Measurements from ENCODE around the gene DHRS1.
A peak's percentile ranks its signal among the peaks of the same experiment; 100 is the strongest.

The DHRS1 gene

DNA sequence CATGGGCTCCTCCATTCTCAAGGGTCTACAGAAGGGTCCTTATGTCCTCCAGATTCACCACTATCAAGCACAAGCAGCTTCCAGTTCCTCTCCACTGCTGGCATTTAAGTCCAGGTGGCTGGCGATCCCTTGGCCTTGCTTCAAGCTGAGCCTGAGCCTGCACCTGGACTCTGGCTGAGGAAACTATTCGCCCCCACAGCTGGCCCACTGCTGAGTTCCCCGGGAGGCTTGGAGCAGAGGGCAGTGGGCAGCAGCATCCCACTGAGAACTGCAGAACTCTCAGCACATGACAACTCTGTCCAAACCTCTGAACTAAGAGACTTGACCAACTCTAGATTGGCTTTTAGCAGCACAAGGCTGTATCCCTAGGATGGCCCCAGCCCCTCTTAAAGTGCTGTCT, 16.8 kb downstream of the DHRS1 start:
- DNase-seq (ENCODE audit: low read depth): no peak

DNA sequence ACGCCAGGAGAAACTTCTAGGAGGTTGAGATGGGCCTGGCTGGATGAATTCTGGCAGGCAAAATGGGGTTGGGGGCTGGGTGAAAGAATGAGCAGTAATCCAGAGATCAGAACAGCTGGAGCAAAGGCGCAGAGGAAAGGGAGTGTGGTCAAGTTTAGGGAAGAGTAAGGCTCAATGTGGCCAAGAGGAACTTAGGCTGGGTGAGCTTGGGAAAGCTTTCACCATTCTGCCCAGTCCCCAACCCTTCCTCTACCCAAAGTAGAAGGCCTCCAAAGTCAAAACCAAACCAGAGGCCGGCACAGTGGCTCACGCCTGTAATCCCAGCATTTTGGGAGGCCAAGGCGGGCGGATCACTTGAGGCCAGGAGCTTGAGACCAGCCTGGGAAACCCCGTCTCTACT, 17.9 kb downstream of the DHRS1 start:
- DNase-seq (ENCODE audit: low read depth): no peak

DNA sequence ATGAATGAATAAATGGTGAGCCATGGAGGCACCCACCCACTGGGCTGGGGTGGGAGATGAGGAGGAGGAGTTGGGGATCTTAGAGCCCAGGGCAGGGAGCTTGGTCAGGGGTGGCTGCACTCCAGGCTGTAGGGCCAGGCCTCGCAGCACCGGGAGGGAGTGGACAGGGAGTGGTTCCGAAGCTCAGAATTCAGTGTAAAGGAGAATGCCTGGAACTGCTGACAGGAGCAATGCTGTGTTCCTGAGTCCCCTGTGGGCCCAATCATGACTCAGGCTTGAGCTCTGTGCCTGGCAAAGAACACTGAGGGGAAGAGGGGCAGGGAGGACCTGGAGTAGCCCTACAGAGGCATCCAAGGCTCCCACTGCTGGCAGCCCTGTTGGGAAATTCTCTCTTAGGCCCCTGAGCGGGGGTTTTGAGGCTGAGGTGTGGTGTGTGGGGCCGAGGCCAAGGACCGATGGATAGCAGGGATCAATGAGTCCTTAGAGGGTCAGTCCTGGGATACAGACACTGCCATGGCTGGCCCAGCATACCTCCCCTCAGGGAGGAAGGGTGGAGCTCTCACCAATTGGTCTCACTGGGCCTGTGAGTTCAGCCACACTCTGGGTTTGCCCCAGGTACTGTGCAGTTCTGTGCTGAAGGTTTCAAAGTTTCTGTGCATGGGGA, 18.7 kb downstream of the DHRS1 start:
- no peak for DNase-seq (ENCODE audit: low read depth)

DNA sequence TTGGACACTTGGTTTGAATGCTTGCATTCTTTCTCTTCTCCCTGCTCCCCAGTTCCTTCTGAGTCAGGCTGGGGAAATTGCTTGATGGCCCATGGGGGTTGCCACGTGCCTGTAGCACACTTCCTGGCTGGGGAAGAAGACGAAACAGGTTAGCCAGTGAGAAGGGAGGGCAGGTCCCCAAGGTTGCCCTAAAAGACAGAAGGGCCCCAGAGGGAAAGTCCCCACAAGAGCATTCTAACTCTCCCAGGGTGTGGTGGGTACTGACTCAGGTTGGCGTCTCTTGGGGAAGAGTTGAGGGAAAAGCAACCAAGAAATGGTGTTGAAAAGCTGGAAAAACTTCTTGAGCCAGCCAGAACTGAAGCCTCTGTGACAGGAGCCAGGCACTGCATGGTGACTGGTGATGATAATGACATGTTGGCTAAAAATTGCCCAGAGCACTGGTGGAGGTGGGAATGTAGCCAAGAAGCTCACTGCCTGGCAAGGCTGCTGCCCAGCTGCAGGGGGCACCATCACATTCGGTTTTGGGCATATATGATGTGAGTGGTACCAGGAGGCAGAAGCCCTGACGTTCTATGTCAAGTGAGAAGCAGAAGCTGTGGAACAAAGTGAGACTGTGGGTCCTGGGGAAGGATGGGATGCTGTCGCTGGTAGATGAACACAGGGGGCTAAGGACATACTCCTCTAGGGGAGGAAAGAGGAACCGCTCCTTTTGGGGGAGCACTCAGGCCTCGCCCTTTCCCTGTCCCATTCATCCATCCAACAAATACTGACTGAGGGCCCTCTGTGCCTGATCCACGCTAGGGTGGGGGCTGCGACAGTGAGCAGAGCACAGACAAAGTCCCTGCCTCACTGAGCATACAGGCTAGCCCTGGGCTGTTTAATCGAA, 20.0 kb downstream of the DHRS1 start:
- DNase-seq (ENCODE audit: low read depth): peak; percentile 50

DNA sequence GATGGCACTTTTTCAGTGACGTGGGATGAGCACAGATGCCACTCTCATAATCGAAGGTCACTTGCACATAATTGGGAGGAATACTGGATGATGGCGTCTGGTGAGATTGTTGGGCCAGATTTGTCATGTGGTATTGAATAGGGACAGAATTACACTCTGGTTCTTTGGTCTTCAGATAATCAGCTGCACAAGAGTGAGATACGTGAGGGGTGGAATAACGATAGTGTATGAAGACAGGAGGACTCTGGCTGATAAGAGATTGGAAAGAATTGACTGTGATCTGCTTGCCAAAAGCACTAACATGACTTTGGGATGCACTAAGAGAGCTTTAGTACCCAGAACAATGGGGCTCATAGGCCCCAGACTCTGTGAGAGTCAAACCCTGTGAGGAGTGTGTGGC, 21.2 kb downstream of the DHRS1 start:
- DNase-seq (ENCODE audit: low read depth): no peak

DNA sequence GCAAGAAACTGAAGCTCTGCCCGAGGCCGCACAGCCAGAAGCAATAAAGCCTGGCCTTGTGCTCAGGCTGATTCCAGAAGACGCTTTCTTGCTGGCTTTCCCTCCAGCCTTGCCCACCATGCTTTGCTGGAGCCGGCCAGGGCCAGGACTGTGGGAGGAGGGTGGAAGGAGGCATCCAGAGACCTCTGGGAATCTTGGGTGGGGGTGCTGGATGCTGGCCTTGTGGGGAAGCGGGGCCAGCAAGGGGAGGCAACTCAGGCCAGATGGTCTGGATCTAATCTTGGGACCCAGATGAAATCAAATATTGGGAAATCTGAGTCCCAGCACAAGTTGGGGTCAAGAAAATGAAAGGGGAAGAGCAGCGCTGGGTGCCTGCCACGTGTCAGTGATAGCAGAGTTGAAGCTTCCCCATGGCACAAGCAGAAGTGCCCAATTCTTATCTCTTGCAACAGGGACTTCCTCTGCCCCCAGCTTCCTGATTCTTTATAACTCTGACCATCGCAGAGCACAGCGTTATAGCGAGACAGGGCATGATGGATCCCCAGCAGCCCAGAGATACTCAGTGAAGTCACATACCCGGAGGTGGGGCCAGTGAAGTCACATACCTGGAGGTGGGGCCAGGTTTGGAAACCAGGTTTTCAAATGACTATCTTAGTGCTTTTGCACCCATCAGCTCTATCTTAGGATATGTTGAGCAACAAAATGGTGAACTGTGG, 21.8 kb downstream of the DHRS1 start:
- no peak for DNase-seq (ENCODE audit: low read depth)

DNA sequence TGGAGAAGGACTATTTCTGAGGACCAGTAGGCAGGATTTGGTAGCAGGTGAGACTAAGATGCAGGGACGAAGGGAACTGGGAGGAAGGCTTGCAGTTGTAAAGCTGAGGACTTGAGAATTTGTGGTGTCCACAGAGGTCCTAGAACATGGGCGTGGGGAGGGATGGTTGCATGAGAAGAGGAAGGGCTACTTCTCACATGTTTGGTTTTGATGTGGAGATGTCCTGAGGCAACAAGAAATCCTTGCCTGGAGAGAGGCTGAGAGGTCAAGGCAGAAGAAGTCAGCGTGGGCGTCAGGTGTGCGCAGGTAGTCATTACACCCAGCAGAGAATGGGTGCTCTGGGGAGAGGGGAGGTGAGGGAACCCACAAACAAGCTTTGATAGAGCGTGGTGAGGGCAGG, 22.5 kb downstream of the DHRS1 start:
- no peak for DNase-seq (ENCODE audit: low read depth)

DNA sequence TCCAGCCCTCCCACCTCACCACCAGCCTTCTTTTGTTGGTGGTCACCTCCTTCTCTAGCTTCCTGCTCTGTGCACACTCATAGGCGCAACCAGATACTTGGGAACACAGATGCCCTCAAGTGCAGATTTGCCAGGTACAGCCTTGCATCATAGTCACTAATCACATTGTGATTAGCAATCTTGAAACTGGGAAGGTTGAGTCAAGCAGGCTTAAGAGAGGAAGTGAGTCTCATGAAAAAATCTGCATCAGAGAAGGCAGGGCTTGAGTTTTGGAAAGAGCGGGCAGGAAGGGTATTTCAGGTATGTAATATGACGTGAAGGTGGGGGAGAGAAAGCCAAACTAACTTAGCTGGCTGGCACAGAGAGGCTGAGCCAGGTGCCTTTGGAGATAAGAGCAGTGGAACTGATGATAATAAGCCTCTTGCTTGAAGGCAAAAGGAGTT, 25.5 kb downstream of the DHRS1 start:
- peak; percentile 62 for DNase-seq (ENCODE audit: low read depth)

DNA sequence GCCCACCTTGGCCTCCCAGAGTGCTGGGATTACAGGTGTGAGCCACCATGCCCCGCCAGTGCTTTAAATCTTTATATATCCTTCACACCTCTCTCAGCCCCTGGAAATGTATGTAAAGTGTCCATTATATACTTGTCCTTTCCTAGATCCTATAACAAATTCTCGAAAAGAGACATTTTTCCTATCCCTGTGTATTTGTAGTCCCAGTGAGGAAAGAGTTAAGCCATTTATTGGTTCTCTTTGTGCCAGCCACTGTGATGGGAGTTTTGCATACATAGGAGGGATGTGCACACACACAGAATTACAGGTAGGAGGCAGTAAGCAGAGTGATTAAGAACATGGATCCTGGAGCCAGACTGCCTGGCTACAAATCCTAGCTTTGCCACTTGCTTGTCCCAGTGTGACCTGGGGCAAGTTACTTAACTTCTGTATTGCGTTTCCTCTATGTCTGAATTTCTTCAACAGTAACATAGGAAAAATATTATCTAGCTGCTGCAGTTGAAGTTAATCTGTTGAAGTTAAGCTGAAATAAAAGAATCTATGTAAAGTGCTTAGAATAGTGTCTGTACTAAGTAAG, 26.1 kb downstream of the DHRS1 start:
- DNase-seq (ENCODE audit: low read depth): no peak

DNA sequence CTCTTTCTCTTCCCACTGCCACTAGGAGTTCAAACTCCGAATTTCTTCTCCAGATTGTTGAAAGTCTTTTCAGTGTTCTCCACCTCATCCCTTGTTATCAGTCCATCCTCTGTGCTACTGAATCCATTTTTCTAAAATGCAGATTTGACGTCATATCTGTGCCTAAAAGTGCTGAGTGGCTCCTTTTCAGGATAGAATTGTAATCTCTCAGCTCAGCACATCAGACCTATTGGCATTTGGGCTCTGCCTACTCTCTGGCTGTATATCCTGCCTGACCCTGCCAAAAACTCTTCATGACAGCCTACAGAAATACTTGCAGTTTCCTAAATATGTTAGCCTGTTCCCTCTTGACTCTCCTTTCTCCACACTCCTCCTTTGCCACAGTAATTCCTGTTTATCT, 27.1 kb downstream of the DHRS1 start:
- DNase-seq (ENCODE audit: low read depth): no peak

DNA sequence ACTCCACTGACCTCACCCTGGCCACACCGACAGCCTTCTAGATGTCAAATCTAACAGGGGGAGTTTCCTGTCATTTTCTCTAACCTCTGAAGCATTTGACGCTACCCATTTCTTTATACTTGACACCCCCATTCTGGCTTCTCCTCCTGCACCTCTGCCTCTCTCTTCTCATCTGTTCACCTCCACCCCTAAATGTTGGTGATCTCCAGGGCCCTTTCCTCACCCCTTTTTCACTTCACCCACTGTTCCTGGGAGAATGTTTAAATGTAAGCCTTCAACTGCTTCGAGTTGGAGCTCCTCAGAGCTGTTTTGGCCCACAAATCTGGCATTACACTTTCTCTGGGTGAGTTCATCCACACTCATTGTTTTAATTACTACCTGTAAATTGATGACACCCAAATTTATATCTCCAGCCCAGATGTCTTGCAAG, 27.7 kb downstream of the DHRS1 start:
- no peak for DNase-seq (ENCODE audit: low read depth)

DNA sequence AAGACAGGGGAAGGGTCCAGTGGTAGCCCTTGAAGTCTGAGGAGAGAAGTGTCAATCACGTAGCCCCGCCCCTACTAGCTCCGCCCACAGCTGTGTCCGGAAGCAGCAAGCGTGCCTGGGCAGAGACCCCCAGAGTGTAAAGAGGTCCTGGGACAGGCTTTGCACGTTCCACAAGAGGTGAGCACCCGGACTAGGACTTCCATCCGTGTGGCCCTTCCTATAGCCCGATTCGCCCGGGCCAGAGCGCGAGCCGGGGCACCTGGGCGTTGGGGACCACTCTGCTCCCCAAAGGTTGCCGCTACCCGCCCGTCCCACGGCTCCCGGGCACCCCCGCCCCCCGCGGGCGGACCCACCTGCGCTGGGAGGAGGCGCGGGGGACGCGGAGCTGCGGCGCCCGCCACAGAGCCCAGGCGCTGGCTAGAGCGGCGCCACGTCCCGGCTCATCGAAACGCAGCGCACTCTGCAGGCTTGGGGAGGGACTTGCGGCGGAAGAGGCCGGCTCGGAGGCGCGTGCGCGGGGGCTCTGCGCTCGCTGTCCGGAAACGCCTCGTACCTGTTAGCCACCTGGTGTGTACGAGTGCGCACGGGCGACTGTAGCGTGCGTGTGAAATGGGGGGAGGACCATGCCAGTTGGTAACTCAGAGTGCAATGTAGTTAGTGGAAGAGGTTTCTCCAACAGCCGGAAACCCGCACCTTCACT, 28.3 kb downstream of the DHRS1 start, which contains the start of gene RABGGTA:
Gene RABGGTA, minus strand, starts transcription at position 464 of the 700 bp plus-strand sequence. CDS start 482 bp downstream, outside the sequence.
- DNase-seq (ENCODE audit: low read depth): peak; percentile 89

DNA sequence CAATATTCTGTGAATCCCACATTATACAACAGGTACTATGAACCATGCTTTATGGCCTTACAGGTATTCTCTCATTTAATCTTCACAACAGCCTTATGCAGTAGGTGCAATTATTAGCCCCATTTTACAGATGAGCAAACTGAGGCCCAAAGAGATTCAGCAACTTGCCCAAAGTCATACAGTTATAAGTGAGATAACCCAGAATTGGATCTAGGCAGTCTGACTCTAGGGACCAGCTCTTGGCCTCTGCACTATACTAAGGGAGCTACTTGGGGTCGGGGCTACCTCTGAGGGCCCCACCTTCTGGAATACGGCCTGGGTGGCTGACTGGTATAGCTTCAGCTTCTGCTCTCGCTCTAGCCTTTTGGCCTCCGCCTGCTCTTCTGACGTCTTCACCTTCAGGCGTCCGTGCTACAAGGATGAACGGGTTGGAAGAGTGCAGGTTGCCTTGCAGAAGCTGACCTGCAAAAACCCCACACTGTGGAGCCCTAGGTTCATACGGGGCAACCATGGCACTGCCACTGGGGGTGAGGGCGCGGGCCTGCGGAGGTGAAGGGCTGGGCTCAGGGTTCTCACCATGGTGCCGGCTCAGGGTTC, 28.9 kb downstream of the DHRS1 start:
- DNase-seq (ENCODE audit: low read depth): no peak

DNA sequence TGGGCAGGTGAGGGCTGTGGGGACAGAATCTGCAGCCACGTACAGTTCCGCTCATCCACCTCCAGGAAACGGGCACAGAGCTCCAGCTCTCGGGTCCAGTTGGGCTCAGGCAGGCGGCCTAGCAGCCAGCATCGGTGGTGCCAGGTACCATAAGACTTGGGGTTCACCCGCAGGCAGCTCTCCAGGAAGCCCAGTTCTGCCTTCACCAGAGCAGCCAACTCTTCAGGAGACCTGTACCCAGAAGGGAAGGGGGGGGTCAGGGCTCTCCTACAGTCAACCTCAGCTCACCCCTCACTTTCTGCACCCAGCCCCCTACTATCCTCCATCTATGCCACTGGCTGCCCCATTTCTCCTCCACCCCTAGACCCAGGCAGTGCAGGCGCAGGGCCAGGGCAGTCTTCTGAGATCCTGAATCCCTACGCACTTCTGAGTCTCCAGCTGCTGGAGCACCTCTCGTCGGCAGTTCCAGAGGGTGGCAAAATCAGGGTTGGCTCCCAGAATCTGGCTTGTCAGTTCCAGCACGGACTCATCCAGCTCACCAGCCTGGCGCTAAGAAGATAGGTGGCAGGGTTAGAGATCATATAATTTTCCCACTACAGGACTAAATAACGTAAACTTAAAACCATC, 29.6 kb downstream of the DHRS1 start:
- no peak for DNase-seq (ENCODE audit: low read depth)

DNA sequence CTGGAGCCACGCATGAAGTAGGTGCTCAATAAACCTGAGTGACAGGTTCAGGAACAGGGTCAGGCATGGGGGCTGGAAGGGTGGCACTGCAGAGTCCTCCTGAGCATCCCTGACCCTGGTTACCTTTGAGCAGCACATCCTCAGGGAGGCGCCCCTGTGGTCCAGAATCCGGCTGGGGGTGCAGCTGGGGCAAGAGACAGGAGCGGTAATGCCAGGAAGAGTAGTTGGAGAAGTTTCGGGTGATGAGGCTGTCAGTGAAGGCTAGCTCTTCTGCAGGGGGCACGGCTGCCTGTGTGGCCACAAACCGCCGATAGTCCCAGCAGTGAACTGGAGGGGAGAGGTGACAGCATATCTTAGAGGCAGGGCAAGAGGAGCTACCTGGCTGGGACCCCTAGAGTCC, 30.2 kb downstream of the DHRS1 start:
- DNase-seq (ENCODE audit: low read depth): no peak

DNA sequence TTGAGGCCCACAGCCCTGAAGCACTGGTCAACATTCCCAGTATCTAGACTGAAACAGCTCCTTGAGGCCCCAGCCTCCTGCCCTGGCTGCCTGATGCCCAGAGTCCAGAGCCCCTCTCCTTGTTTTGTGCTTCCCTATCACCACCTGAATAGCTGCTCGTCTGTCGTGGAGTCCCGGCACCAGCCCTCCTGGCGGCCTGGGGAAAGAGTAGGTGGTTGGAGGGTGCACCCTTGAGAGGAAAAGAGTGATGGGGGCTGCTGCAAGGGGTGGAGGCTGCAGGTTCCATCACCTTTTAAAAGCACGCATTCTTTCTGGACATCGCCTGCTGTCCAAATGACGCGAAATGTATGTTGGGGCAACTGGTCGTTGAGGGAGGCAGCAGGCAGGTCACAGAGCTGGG, 31.4 kb downstream of the DHRS1 start:
- no peak for DNase-seq (ENCODE audit: low read depth)

DNA sequence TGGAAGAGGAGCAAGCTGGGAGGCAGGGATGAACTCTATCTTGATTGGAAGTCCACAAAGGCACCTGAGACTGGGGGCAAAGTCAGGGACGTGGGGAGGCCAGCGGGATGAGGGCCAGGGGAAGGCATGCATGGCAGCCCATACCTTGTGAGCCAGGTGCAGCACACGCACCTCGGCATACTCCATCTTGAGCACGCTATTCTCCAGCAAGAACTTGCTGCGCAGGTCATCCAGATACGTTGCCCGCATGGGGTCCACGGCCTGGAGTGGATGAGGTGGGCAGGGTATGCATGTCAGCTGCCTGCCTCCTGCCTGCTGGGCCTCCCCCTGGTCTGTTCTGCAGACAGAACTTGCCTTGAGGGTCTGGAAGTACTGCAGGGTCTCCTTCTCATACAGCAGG, 32.1 kb downstream of the DHRS1 start:
- no peak for DNase-seq (ENCODE audit: low read depth)

DNA sequence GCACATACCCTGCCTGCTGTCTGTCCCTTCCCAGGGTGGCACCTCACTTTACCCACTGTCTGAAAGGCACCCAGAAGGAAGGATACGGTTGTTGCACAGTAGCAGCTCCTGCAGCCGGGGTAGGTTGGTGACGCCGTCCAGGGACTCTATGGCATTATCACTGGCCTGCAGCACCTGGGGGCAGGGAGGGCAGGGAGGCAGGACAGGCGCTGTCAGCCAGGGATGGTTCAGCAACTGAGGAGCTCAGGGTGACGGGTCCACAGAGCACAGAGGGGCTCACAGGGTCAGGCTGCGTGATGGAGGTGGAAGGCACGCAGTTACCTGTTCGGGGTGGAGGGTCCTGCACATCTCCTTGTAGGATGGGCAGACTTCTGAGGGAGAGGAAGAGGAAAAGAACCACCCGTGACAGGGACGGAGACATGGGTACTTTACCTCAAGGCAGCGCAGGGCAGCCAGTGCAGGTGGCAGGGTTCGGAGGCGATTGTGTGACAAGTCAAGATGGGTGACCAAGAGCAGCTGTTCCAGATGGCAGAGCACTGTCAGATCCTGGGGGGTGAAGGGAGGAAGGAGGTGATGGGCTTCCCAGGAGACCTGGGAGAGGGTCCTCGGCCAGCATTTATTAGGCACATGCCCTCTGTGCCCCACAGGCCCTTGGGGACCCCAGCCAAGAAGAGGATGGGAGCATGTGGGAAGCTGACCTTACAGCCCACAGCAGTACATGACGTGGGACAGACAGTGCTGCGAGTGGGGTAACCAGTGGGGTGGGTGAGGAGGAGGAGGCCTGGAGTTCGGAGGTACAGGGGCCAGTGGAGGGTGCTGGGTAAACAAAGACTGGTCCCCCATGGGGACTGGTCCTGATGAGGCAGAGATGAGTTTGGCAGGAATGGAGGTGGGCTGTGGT, 33.0 kb downstream of the DHRS1 start:
- DNase-seq (ENCODE audit: low read depth): no peak

DNA sequence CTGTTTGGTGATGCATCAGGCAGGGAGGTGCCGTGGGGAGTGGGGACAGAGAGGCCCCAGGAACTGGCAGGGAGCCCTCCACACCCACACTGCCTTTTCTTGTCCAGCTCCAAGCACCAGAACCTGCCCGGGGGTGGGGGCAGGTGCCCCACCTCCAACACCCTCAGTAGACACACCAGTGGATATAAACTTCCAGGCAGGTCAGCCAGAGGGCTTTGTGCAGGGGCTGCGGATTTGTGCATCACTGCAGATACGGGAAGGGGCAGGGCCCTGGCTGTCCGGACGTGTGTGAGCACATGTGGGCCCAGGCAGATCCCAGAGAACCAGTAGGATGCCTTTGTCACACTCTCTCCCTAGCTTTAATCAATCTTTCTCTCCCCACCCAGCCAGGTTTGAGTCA, 35.3 kb downstream of the DHRS1 start:
- DNase-seq (ENCODE audit: low read depth): no peak

DNA sequence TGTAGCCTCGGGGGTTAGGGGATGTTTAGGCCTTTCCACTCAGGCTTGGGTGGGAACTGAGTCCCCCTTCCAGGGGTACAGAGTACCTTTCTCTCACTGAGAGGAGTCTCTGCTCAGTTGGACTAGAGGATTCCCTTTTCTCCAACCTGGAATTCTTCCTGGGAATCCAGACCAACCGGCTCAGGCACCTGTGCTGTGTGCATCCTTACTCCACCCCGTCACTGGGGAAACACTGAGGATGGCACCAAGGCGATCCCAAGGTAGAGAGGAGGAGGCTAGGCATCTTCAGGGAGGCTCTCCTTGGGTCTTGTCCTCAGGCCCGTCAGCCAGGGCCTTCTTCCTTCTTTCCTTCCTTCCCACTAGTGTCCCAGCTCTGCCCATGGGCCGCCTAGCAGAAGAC, 35.7 kb downstream of the DHRS1 start:
- no peak for DNase-seq (ENCODE audit: low read depth)
